GM06990 (cell line): Measurements from ENCODE around the gene GXYLT1.
A peak's percentile ranks its signal among the peaks of the same experiment; 100 is the strongest.

Experiments used
- DNase-seq: peaks from one replicate; pipeline ENCODE4 v3.0.0-alpha.2; 2011; ENCODE audit not compliant: insufficient read length; ENCODE audit errors: extremely low read depth
- H3K27me3 ChIP-seq: replicated peaks from 2 replicates; pipeline ENCODE4 v1.6.0; 2011; ENCODE audit warnings: low read length; ENCODE audit not compliant: control insufficient read depth, insufficient read depth
- H3K36me3 ChIP-seq: 2 replicates; pipeline ENCODE4 v1.5.1; 2011; ENCODE audit warnings: low read length; ENCODE audit not compliant: control insufficient read depth, insufficient read depth
- H3K4me3 ChIP-seq: replicated peaks from 2 replicates; pipeline ENCODE4 v1.5.1; 2011; ENCODE audit warnings: low read depth, mild to moderate bottlenecking, control low read depth, low read length
- TF ChIP-seq, protein P1 (sequence below): IDR thresholded peaks from 2 replicates; pipeline ENCODE4 v1.5.1; 2011; ENCODE audit warnings: low read length, control low read depth, mild to moderate bottlenecking, inconsistent platforms; ENCODE audit not compliant: insufficient read depth, poor library complexity, severe bottlenecking

GXYLT1 gene

DNA sequence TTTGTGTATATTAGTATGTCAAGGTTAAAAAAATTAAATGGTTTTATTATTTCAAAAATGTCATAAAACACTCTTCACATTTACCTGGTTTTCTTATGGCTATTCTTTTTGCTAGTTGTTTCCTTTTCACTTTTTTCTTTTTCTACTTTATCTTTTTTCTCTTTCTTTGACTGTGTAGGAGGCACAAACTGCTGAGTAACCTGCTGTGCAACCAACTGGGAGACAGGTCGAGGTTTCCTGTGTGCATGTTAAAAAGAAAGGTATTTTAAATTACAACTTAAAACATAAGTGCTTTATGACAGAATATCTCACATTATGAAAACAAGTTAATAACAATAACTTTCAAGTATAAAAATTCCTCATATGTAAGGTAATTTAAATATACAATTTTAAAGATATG is 16.9 kb upstream of the GXYLT1 start:
- no peaks in the 10 kb centered on the region for H3K27me3 ChIP-seq
- TF ChIP-seq, protein P1, sequence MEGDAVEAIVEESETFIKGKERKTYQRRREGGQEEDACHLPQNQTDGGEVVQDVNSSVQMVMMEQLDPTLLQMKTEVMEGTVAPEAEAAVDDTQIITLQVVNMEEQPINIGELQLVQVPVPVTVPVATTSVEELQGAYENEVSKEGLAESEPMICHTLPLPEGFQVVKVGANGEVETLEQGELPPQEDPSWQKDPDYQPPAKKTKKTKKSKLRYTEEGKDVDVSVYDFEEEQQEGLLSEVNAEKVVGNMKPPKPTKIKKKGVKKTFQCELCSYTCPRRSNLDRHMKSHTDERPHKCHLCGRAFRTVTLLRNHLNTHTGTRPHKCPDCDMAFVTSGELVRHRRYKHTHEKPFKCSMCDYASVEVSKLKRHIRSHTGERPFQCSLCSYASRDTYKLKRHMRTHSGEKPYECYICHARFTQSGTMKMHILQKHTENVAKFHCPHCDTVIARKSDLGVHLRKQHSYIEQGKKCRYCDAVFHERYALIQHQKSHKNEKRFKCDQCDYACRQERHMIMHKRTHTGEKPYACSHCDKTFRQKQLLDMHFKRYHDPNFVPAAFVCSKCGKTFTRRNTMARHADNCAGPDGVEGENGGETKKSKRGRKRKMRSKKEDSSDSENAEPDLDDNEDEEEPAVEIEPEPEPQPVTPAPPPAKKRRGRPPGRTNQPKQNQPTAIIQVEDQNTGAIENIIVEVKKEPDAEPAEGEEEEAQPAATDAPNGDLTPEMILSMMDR: no peak
- no peak overlapping the region for H3K4me3 ChIP-seq
- no peak for DNase-seq
- H3K36me3 ChIP-seq: peaks cover 1% of the 10 kb centered on the region; the same call in 1 of the 2 replicates

DNA sequence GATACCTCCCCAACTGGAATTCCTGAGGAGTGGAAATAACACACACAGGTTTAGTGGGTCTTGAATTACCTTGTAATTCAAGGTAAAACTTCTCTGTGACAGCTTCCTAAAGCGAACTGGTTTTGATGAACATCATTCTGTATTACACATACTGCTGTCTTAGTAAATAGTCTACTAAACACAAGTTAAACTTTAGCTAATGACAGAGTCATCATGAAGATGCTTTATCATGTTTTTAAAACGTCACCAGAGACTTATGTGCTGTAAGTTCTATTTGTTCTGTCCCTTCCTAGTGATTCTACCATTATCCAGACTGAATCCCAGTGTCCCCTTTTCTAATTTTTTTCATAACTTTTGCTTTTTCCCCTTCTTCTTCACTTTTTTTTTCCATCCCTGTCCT is 11.6 kb upstream of the GXYLT1 start:
- no peak overlapping the region for H3K4me3 ChIP-seq
- TF ChIP-seq, protein P1: no peak
- peaks cover 1% of the 10 kb centered on the region; the same call in 1 of the 2 replicates for H3K36me3 ChIP-seq
- H3K27me3 ChIP-seq: no peaks in the 10 kb centered on the region
- DNase-seq: no peak

DNA sequence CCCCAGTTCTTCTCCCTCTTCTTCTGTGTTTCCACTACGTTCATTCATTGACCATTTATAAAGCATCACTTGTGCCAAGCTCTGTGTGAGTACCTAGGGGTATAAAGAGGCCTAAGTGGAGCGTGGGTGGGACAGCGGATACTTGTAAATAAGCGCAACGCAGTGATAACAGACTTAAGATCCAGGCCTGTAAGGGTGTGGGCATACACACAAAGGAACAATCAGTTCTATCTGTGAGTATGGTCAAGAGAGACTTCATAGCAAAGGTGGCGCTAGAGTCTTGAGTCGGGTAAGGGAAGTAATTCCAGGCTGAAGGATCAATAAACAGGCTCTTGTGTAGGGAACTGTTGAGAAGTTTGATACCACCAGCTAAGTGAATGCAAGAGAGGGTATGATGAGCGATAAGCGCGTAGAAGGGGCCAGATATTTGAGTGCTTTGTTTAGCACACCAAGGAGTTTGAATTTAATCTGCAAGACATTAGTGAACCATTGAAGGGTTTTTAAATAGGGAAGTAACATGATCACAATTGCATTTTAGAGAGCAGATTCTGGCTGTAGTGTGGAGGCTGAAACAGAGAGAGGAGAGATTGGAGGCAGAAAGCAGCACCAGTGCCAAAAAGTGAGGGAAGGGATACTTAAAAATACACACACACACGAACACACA is 1.0 kb upstream of the GXYLT1 start:
- H3K36me3 ChIP-seq: no peaks in the 10 kb centered on the region
- peak overlapping the region; percentile 76 for H3K4me3 ChIP-seq
- no peaks in the 10 kb centered on the region for H3K27me3 ChIP-seq
- TF ChIP-seq, protein P1: peak; percentile 18
- DNase-seq: no peak

DNA sequence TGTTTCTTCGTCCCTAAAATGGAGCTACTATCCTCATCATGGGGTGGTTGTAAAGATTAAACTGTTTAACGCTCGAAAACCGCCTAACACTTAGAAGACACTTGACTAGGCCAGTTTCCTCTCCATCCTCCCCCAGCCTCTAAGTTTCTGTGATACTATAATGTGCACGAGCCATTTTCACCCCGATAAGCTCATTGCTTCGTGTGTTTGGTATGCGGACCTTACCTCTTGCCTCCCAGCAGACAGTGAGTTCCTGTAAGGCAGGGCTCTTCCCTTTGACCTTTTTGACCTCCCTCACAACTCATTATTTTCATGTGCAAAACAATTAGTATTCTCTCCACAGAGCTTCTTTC is 499 bp upstream of the GXYLT1 start:
- DNase-seq: no peak
- Histone ChIP-seq H3K27me3 (no peaks in the 10 kb centered on the region), H3K4me3 (peak overlapping the region; percentile 76), H3K36me3 (no peaks in the 10 kb centered on the region)
- TF ChIP-seq, protein P1: no peak

DNA sequence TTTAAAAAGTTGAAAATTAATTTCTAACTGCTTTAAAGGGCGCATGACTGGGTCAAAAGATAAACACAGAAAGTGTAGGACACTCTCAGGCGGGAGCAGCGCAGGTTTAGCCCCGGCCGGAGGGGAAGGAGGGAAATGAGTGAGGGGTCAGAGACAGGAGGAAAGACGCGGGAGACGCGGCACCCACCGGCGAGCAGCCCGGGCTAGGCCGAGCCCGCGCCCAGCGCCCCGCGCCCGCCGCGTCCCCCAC is 591 bp downstream of the GXYLT1 start:
- TF ChIP-seq, protein P1: no peak
- Histone ChIP-seq H3K36me3 (no peaks in the 10 kb centered on the region), H3K27me3 (no peaks in the 10 kb centered on the region), H3K4me3 (peak overlapping the region; percentile 76)
- DNase-seq: no peak

DNA sequence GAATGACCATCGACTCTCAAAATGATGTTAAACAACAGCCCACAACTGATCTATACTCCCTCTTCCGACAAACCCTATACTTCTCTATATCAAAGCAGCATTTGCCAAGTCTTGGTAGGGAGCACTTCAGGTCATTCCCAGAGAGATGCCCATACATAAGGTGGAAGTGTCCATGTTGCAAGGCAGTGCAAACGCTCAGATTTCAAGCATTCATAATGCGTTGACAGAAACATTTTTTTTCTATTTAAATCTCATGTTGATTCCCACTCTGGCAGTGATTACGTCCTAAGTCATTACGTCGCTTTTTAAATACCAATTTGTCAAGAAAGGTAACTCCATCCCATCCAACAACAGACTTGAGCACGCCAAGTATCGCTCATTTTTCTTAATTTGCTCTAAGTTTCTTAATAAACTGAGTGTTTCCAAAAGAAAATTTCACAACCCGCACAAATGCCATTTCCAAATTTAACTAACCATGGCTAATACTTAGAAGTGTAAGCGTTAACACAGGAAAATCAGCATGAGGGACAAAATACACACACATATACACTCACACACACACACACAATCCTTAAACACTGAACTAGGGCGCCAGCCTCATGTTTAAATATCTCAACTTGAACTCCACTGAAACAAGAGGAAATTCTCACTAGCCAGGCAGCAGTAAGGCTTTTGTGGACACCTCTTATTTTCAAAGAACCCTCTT is 1.1 kb downstream of the GXYLT1 start:
- no peak for DNase-seq
- no peaks in the 10 kb centered on the region for H3K36me3 ChIP-seq
- TF ChIP-seq, protein P1: no peak
- H3K27me3 ChIP-seq: no peaks in the 10 kb centered on the region
- H3K4me3 ChIP-seq: peak overlapping the region; percentile 76
